AML-193 (cell line): ENCODE data around the gene C9orf57.
"Not testable (repeated sequence)": the region's sequence is repeated elsewhere in the genome, so short reads cannot be mapped to it uniquely, and the experiment has no call there.

ENCODE experiments used
- DNase-seq, 2 experiments: peaks; one replicate each; lab custom pipeline; 2025; lab: John Stamatoyannopoulos, UW

C9orf57 gene, protein sequence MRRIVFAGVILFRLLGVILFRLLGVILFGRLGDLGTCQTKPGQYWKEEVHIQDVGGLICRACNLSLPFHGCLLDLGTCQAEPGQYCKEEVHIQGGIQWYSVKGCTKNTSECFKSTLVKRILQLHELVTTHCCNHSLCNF

DNA sequence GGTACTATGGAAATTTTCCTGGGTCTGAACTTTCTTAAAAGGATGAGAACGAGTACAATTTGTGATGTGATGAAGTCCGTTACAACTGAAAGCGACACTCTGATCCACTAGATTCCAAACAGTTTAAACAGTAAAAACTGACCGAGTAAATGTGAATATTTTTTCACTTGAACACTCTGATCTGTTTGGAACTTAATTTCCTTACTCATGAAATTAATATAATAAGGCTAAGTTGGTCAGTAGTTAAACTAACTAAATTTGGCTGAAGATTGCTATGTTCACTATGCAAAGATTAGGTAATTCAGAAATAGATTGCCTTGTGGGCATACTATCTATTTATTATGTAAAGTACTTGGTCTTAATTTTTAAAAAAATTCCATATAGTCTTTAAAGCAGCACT lies at the start of gene C9orf57:
TSS of gene C9orf57 (minus strand) at position 101 of the 400 bp plus-strand sequence. CDS start 1,282 bp downstream, outside the sequence.
- no peak for DNase-seq

DNA sequence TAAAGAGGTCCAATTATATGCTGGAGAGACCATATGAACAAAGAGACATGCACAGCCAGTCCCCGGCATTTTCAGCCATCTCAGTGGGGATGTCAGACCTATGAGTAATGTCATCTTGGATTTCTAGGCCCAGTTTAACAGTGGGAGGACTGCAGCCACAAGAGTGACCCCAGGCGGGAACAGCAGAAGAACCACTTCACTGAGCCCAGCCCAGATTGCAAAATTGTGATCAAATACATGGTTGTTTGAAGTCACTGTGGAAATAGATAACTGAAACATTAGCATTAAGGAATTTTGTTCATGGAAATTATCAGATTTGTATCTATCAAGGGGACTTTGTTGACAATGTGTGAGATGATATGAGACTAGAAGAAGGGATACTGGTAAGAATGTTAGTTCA lies 42.1 kb upstream of the C9orf57 start:
- no peak for DNase-seq

DNA sequence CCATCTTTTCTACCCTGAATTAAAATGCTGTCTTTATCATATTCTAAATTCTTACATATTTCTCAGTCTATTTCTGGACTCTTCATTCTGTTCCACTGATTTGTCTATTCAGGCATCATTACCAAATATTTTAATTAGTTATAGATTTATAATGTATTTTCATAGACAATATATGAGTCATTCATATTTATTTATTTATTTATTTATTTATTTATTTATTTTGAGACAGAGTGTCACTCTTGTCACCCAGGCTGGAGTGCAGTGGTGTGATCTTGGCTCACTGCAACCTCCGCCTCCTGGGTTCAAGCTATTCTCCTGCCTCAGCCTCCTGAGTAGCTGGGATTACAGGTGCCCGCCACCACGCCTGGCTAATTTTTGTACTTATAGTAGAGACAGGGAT lies 35.1 kb upstream of the C9orf57 start:
- DNase-seq = not testable (repeated sequence)

DNA sequence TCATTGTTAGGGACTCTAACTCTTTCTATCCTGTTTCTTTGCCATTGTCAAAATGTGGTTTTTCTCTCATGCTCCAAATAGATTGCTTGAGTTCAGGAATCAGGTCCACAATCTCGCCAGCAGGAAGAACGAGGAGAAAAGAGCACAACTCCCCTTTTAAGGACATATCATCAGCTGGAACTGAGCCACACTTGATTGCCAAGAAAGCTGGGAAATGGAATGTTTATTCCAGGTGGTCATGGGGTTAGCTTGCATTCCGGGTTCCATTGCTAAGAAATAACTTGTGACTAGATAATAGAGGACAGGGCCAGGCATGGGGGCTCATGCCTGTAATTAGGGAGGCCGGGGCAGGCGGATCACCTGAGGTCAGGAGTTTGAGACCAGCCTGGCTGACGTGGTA lies 32.4 kb upstream of the C9orf57 start:
- DNase-seq = no peak

DNA sequence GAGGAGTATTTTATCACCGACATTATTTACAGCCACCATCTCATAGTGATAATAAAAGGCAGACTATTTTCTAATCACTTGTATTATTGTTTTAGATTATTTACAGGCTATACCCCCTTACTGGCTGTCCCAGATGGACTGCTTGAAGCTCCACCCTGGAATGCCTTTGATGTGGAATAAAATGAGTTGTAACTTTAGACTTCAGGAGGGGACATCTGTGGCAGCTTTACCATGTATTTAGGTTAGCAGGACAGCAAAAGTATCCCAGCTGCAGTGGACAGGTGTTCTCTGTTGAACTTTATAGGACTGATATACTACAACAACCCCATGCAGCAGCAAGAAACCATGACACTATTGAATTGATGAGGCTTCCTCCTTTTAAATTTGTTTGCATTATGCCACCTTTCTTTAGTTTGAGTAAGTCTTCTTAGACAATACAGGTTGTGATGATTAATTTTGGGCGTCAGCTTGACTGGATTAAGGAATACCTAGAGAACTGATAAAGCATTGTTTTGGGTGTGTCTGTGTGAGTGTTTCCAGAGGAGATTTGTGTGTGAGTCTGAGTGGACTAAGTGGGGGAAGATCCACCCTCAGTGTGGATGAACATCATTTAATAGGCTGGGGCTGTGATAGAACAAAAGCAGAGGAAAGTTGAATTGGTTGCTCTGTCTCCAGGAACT lies 29.2 kb upstream of the C9orf57 start:
- no peak for DNase-seq

DNA sequence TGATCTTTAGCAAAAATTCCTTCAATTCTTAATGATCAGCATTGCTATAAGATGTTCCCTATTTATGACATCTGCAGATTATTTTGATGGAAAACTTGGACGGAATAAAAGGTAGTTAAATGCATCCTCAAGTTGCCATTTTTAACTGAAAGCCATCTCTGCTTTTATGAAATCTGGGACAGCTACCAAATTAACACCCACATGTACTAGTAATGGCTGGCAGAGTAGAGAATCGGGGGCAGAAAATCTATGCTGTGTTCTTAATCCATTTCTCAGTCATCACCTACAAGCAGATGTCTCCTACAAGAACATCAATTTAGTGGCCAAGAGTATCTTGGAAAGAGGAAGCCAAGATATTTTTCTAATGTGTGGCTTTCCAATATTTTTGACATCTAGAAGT lies 22.1 kb upstream of the C9orf57 start:
- no peak for DNase-seq

DNA sequence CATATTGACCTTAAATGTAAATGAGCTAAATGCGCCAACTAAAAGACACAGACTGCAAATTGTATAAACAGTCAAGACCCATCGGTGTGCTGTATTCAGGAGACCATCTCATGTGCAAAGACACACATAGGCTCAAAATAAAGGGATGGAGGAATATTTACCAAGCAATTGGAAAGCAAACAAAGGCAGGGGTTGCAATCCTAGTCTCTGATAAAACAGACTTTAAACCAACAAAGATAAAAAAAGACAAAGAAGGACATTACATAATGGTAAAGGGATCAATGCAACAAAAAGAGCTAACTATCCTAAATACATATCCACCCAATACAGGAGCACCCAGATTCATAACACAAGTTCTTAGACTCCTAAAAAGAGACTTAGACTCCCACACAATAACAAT lies 14.3 kb upstream of the C9orf57 start:
- not testable (repeated sequence) for DNase-seq

DNA sequence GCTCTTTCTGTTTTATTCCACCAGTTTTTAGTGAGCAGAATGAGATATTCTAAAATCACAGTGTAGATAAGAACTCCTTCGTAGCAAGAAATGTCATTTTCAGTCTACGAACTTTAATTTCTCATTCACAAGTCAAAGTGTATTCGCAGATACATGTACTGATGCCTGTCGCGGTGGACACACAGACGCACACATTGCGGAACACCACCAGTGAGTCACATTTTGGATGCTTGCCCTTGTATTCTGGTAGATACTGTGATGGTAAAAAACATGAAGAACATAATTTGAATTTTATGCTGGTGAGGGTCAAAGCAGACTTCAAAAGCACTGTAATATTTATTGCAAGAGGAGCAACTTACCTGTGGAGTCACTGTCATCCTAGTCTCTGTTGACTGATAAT lies 4.7 kb upstream of the C9orf57 start:
- no peak for DNase-seq

DNA sequence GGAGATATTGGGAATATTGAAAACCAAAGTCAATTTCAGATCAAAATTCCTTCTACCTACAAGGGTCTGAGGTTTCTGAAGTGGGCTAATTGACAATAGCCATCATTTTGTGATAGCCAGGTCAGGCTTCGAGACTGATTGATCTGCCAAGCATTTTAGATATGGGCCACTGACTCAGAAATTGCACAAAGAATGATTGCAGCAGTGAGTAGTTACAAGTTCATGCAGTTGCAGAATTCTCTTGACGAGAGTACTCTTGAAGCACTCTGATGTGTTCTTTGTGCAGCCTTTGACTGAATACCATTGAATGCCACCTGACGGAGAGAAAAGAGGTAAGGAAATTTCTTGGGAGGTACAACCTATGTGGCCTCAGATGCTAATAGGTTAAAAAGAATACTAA lies 8.3 kb downstream of the C9orf57 start:
- DNase-seq = no peak

DNA sequence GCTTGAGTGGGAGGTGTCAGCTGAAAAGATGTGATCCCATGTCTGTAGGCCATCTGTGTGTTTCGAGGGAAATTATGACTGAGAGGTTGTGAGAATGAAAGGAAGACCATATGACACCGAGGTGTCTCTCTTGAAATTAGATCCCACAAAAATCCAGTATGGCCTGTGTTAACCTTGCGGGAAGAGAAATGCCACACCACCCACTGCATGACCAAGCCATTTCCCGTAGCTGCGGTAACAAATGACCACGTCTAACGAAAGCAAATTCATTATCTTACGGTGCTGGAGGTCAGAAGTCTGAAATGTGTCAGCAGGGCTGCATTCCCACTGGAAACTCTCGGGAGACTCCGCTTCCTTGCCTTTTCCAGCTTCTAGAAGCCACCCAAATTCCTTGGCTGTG lies 11.6 kb downstream of the C9orf57 start:
- DNase-seq = no peak

DNA sequence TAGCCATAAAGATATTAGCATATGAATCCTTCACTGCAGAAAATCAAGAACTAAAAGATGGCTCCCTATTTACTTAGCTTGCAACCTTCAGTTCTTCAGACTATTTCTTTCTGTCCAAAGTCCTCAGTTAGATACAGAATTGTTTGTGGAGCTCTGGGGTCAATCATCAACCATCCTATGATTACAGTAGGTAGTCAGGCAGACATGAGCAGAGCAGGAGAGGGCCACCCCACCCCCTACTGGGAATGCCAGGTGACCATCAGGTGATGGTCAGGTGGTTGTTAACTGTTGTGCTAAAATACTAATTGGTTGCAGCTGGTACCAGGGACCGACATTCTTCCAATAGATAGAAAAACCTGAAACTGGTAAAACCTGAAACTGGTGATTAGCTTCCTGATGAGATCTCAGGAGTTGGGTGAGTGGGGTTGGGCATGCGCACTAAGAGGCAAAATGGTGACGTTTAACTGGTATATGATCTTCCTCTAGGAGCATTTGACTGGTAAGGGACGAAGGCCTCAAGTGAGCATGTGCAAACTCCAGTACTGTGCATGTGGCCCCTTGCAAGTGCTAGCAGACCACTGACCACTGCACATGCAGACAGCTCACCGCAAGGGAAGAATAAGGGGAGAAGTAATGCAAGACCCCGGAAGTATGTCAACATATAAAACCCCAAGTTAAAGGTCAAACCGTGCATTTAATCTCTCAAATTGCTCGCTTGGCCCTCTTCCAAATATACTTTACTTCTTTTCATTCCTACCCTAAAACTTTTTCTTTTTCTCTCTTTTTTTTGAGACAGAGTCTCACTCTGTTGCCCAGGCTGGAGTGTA lies 13.6 kb downstream of the C9orf57 start:
- no peak for DNase-seq

DNA sequence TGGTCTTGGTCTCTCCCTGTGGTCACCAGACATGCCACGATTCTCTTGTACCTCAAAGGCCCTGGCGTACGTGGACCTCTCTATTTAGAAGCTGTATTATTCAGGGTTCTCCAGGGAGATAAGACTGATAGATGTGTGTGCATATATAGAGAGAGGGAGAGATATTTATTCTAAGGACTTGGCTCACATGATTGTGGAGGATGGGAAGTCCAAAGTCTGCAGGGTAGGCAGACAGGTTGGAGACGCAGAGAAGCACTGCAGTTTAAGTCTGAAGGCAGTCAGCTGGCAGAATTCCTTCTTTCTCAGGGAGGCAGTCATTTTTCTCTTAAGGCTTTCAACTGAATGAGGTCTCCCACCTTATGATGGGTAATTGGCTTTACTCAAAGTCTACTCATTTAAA lies 16.3 kb downstream of the C9orf57 start:
- no peak for DNase-seq

DNA sequence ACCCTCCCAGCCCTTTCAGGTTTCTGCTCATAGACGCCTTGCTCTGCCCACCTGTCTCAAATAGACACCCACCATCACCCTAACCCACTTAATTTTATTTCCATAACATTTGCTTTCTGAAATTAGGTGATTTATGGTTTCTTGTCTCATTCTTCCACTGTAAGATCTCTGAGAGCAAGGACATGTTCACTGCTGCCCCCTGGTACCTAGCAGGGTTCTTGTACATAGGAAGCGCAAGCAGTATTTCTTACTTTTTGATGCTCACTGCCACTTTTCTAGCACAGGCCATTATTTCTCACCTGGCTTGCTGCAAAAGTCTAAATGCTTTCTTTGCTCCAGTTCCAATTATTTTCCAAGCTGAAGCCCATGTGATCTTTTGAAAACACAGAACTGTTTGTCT lies 16.8 kb downstream of the C9orf57 start:
- no peak for DNase-seq

DNA sequence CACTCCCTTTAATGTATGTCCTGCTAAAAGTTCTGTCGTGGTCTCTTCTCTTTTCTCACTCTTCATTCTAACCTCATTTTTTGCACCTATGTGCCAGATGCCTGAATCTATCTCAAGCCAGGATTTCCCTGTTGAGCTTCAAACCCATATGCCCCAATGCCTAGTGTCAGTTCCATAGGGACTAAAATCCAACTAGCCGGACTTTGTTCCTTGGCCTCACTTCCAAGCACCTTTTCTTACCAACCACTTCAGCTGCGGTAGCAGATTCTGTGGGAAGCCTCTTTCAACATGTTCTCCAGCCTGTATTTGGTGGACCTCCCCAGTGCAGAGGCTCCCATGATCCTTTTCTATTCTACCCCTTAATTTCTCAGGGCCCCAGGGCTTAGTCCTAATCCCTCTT lies 17.5 kb downstream of the C9orf57 start:
- DNase-seq = no peak

DNA sequence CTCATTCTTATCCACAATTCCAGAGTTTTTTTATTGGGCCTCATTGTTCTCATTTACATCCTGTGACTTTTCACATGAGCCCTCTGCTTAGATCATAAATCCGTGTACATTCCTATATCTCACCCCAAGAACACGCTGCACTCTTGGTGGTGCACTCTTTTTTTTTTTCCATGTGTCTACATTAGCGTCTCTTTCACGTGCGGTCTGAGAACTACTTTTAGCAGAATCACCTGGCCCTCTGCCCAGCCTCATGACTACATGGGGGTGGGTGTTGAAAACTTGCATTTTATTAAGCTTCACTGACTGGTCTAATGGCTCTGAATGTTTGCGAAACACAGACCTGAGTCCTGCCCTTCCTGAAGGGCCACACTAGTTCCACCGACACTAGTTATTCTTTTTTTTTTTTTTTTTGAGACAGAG lies 18.6 kb downstream of the C9orf57 start:
- peak; percentile 4 to 10 for DNase-seq

DNA sequence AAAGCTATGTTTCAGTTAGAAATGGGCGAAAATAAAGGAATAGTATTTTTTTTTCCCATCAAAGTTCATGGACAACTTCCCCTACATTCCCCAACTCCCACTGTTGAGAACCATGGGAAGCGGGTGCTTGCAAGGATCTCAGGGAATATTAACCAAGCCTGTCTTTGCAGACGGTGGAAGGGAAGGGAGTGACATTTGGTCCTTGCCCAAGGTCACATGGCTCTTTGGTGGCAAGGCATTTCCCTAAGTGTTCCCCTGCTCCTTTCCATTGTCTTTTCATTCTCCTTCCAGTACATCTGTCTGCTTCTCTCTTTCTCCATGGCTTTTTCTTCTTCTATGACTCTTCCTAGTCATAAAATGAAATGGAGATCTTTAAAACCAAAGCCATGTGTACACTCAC lies 19.0 kb downstream of the C9orf57 start:
- DNase-seq = no peak

DNA sequence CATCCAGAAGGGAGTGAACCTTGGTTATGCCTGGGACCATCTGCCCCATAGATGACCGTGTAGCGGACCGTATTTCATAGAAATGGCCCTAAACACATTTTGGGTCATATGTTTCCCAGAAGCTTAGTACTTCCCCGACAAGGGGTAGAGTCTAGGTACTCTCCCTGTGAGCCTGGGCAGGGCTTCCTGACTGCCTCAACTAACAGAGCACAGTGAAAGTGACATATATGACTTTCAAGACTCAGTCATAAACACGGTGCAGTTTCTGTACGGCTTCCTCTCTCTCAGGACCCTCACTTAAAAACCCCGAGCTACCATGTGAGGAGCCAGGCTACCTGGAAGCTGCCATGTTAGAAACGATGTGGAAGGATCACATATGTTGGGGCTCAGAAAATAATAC lies 20.9 kb downstream of the C9orf57 start:
- no peak for DNase-seq

DNA sequence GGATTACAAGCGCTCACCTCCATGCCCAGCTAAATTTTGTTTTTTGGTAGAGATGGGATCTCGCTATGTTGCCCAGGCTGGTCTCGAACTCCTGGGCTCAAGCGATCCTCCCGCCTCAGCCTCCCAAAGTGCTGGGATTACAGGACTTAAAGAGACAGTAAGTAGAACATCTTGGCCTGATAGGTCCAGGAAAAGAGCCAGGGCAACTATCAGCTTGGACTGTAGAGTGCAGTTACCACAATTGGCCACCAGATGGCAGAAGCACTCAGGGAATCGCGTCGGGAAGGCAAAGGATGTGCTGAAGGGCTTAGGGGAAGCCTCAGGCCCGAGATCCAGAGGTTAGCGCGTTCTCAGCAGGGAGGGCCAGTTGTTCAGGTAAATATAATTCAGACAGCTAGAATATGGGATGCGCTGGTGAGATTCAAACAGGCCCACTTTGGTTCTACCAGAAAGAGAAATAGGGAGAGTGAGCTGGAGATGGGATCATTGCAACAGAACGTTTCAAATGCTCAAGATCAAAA lies 21.5 kb downstream of the C9orf57 start:
- DNase-seq = peak; percentile 25 to 39

DNA sequence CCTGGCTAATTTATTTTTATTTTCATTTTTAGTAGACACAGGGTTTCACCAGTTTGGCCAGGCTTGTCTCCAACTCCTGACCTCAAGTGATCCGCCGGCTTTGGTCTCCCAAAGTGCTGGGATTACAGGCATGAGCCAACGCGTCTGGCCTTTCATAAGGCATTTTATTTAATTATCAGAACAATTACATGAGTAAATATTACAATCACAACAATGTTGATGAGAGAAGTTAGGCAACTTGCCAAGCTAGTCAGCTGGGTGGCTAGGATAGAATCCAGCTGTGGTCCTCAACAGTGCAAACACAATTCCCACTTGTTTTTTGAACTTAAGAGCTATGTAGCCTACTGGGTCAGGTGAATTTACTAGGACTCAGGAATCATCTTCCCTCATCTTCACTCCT lies 22.0 kb downstream of the C9orf57 start:
- no peak for DNase-seq

DNA sequence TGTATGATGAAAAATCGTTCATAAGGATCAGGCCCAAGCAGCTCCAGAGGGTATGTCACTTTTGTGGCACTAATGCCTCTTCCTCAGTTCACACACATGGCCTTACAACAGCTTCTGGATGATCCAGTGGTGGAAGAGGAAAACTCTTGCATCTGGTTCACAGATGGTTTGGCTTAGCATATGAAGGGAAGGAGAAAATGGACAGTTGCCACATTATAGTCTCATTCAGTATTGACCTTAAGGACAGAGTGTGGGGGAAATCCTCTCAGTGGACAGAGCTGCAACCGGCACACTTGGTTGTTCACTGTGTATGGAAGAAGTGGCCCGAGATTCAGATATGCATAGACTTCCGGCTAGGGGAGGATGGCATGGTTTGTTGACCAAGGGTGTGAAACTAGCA lies 22.8 kb downstream of the C9orf57 start:
- DNase-seq = no peak

DNA sequence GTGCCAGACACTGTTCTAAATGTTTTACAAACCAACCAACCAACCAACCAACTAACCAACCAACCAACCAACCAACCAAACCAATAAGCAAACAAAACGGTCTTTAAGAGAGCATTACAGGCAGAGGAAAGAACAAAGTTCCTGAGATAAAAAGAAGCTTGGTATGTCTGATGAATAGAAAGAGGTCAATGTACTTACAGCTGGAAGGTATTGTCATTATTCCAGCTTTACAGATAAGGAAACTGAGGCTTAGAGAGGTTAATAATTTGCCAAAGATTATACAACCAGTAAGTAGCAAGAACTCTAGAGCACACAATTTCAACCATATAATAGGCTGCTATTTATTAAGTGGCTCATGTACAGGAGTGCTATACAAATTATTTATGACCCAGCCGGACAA lies 29.6 kb downstream of the C9orf57 start:
- DNase-seq = no peak

DNA sequence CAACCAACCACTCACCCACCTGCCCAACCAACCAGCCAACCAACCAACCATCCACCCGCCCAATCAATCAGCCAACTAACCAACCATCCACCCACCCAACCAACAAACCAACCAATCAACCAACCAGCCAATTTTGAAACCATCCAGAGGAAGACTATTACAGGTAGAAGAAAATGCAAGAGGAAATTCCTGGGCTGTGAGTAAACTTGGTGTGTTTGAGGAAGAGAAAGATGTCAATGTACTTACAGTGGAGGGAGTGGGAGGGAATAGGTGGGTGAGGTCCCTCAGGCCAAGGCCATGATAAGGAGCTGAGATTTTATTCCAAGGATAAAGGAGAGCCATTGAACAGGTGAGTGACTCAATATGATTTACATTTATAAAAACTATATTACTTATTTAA lies 30.4 kb downstream of the C9orf57 start:
- no peak for DNase-seq

DNA sequence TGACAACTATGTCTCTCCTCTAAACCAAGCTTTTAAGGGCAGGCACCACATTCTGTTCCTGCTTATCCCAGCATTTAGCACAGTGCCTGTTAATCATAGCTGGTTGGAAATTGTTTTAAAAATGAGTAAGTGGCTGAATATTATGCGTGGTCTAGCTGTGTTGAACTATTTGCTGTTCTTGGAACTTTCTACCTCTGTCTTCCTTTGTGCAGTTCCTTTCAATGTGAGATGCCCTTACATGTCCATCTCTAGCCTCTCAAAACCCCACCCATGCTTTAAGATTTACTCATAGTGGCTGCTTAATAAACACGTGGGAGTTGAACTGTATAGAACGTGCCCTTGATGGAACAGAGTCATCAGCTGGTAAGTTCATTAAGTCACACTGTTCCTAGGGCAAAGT lies 34.5 kb downstream of the C9orf57 start:
- DNase-seq = no peak
